Testis (tissue), 3 donors: ENCODE results near the gene PUM1. TPM values are rescaled to one million over a fixed set of nuclear protein-coding genes. Genes with fewer than 3 reads are reported as not detected.

ENCODE experiments used
- DNase-seq: peaks from one replicate; pipeline ENCODE4 v3.0.0-alpha.2; 2019
- H3K27ac ChIP-seq, 2 donors: fragments of 200-600 bp; sonication (generic); one replicate each; pipeline ENCODE4 v1.5.1; 2019
- H3K27me3 ChIP-seq: fragments of 200-600 bp; sonication (generic); one replicate; pipeline ENCODE4 v1.5.1; 2019
- H3K36me3 ChIP-seq: fragments of 200-600 bp; sonication (generic); one replicate; pipeline ENCODE4 v1.5.1; 2017; ENCODE audit warnings: low read depth; ENCODE audit errors: missing control alignments
- H3K4me1 ChIP-seq: fragments of 200-600 bp; sonication (generic); one replicate; pipeline ENCODE4 v1.5.1; 2019
- H3K4me3 ChIP-seq, 2 donors: fragments of 200-600 bp; sonication (generic); one replicate each; pipeline ENCODE4 v1.5.1; 2017 to 2019
- H3K9me3 ChIP-seq: fragments of 200-600 bp; sonication (generic); one replicate; pipeline ENCODE4 v1.5.1; 2017
- POLR2A ChIP-seq: fragments of 450-650 bp; IDR thresholded peaks from one replicate; pipeline ENCODE4 v1.6.1; 2017; ENCODE audit warnings: antibody characterized with exemption, mild to moderate bottlenecking, moderate library complexity
- WGBS, 2 donors: methylation state at CpG; one replicate each; pipeline ENCODE4 v1.1.5; 2018; 5-methylcytosine and 5-hydroxymethylcytosine counted together
- intact Hi-C: fragments of 100-400 bp; cut with DNase I; formaldehyde crosslinking; loops from one replicate; pipeline ENCODE4 v1.15.1; 2023; ENCODE audit warnings: low total_unique reads
- polyA plus RNA-seq: library from polyadenylated mRNA; stranded (reverse); fragments of 350-450 nt; fragmentation: Illumina TruSeq; extraction: RNeasy Lipid Tissue Mini Kit (QIAGEN cat#74804); gene quantifications from one replicate; pipeline ENCODE4 v1.2.3, GENCODE V29; 2014; ENCODE audit warnings: low read depth, low replicate concordance; ENCODE audit not compliant: insufficient read depth
- total RNA-seq, 2 donors: library from RNA; depleted of rRNA; stranded (reverse); fragments of >200 nt; gene quantifications; one replicate each; pipeline ENCODE4 v1.2.3, GENCODE V29; 2016
- TF ChIP-seq, protein P1 (sequence below), 3 experiments: fragments of 450-650 bp in 2 of 3; fragments of 200-600 bp in 1 of 3; sonication (generic) in 1 of 3; IDR thresholded peaks; one replicate each; pipeline ENCODE4 v1.5.1; 2016 to 2019; ENCODE audit warnings: antibody characterized with exemption in 3 of 3, mild to moderate bottlenecking in 2 of 3, moderate library complexity in 1 of 3

PUM1 gene
- total and polyA plus RNA-seq, 3 donors from 2014 or later: 41.3 to 89.0 (median 70.5) TPM

DNA sequence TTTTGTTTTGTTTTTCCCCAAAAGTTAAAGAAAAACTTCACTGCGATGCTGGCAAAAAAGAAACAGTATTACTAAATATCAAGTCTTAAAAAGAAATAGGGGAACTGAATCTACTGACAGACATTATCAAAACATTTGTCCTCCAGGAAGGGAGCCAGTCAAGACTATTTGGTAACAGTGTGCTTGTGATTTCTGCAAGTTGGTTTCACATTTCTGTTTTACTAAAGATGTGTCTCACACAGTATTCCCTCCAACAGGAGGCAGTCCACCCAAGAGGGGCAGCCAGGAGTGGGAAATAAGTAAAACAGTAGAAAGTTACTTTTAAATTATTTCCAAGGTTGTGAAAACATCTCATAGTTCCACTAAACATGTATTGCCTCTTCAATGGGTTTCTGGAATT lies 82.6 kb downstream of the PUM1 start:
- 25 to 33% methylated on average over 1 of the region's 1 CpG for WGBS, 2 donors
- Histone ChIP-seq H3K27ac (peak overlapping the region in 1 of 2 donors; percentile 44), H3K36me3 (no peaks in the 10 kb centered on the region), H3K9me3 (no peaks in the 10 kb centered on the region), H3K4me1 (peaks cover 40% of the 10 kb centered on the region), H3K27me3 (no peaks in the 10 kb centered on the region), H3K4me3 (no peak overlapping the region)
- TF ChIP-seq, protein P1, sequence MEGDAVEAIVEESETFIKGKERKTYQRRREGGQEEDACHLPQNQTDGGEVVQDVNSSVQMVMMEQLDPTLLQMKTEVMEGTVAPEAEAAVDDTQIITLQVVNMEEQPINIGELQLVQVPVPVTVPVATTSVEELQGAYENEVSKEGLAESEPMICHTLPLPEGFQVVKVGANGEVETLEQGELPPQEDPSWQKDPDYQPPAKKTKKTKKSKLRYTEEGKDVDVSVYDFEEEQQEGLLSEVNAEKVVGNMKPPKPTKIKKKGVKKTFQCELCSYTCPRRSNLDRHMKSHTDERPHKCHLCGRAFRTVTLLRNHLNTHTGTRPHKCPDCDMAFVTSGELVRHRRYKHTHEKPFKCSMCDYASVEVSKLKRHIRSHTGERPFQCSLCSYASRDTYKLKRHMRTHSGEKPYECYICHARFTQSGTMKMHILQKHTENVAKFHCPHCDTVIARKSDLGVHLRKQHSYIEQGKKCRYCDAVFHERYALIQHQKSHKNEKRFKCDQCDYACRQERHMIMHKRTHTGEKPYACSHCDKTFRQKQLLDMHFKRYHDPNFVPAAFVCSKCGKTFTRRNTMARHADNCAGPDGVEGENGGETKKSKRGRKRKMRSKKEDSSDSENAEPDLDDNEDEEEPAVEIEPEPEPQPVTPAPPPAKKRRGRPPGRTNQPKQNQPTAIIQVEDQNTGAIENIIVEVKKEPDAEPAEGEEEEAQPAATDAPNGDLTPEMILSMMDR (IDR thresholded peaks at IDR 0.05): no peak
- TF ChIP-seq POLR2A: no peak
- intact Hi-C loops: no loop called here
- no peak for DNase-seq

DNA sequence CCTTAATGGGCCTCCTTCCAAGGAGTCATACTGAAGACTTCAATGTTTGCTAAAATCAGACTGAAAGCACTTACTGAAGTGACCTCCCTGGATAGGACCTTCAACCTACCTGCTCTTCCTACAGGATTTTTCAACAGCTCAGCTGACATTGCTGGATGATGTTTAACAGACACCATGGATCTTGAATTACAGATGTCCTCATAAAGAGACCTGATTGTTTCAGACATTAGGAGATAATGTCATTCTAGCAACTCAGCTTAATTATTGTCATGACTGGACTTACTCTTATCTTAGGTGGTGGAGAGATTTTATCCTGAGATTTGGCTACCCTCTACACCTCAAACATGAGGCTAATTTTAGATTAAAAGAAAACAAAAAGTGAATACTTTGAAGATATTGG lies 83.1 kb downstream of the PUM1 start:
- no peak for TF ChIP-seq POLR2A
- TF ChIP-seq, protein P1 (IDR thresholded peaks at IDR 0.05): no peak
- intact Hi-C loops: no loop called here
- no peaks in the 10 kb centered on the region for H3K36me3 ChIP-seq
- no peaks in the 10 kb centered on the region for H3K27me3 ChIP-seq
- peaks cover 36% of the 10 kb centered on the region for H3K4me1 ChIP-seq
- H3K27ac ChIP-seq: peak overlapping the region in 1 of 2 donors; percentile 44
- no peak for DNase-seq
- H3K4me3 ChIP-seq: no peak overlapping the region
- no peaks in the 10 kb centered on the region for H3K9me3 ChIP-seq

DNA sequence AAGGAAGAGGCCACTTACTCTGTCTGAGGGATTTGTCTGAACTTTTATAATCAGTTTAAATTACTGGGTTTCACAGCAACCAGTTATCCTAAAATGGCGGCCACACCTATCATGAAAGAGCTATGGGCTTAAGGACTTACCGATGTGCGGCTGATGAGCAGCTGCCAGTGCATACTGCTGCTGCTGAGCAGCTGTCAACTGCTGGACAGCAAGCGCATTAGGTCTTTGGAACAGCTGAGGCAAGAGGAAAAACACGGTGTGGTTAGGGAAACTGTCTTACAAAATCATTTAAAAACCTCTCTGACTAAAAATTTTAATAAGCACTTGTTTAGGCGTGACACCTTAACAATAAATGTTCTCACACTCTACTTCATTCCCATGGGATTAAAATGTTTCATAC lies 84.3 kb downstream of the PUM1 start:
- intact Hi-C loops: no loop called here
- Histone ChIP-seq H3K4me3 (no peak overlapping the region), H3K36me3 (no peaks in the 10 kb centered on the region), H3K27me3 (no peaks in the 10 kb centered on the region), H3K4me1 (peaks cover 33% of the 10 kb centered on the region), H3K27ac (no peak overlapping the region), H3K9me3 (no peaks in the 10 kb centered on the region)
- WGBS, 2 donors: 94% methylated on average over 6 of the region's 6 CpGs
- TF ChIP-seq, protein P1 (IDR thresholded peaks at IDR 0.05): no peak
- no peak for TF ChIP-seq POLR2A
- DNase-seq: no peak

DNA sequence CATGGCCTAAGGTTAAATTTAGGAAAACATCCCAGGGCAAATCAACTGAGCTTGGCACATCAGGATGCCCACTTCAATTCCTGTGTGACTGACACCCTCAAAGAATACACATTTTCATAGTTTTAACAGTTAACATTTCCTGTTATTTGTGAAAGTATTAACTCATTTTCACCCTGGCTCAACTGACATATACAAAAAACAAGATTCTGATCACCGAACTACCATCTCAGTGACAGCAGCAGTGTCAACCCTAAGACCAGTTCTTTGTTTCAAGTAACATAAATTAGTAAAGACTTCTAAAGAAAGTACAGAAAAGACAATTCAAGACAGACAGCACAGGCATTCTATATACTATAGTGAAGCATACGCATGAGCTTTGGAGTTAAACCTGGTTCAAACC lies 88.0 kb downstream of the PUM1 start:
- Histone ChIP-seq H3K36me3 (no peaks in the 10 kb centered on the region), H3K27me3 (no peaks in the 10 kb centered on the region), H3K4me3 (no peak overlapping the region), H3K4me1 (peaks cover 13% of the 10 kb centered on the region), H3K27ac (no peak overlapping the region), H3K9me3 (no peaks in the 10 kb centered on the region)
- DNase-seq: no peak
- TF ChIP-seq, protein P1 (IDR thresholded peaks at IDR 0.05): no peak
- TF ChIP-seq POLR2A: no peak
- intact Hi-C loops: no loop called here
- 94 to 100% methylated on average over 2 of the region's 2 CpGs for WGBS, 2 donors

DNA sequence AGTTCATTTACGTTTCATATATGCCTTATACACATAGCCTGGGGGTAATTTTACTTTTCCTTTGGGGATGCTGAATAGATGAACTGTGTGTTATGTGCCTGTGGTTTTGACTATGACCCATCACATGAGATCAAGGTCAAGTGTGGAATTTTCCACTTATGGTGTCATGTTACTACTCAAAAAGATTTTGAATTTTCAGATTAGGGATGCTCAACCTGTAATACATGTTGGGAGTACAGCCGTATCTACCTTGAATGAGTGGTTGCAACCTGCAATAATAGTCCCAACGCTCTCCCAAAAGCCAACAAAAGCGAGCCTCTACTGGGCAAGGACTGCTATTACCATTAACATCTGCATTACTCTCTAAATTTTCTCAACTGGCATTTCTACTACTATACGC lies 88.4 kb downstream of the PUM1 start:
- H3K27ac ChIP-seq: no peak overlapping the region
- no peak for TF ChIP-seq POLR2A
- TF ChIP-seq, protein P1 (IDR thresholded peaks at IDR 0.05): peak in 1 of 3 experiments; percentile 25
- H3K9me3 ChIP-seq: no peaks in the 10 kb centered on the region
- no peak overlapping the region for H3K4me3 ChIP-seq
- no peaks in the 10 kb centered on the region for H3K27me3 ChIP-seq
- no peak for DNase-seq
- intact Hi-C loops: no loop called here
- H3K4me1 ChIP-seq: peaks cover 13% of the 10 kb centered on the region
- WGBS, 2 donors: 78 to 86% methylated on average over 5 of the region's 5 CpGs
- no peaks in the 10 kb centered on the region for H3K36me3 ChIP-seq
